K562 (cell line): ENCODE results near the gene COL8A2. TPM values are rescaled to one million over a fixed set of nuclear protein-coding genes. Genes with fewer than 3 reads are reported as not detected.
A peak's percentile ranks its signal among the peaks of the same experiment; 100 is the strongest.

Experiments
- HDGF ChIP-seq: fragments of 450-650 bp; IDR thresholded peaks from 2 replicates; pipeline ENCODE4 v1.6.1; 2016
- HES1 ChIP-seq: fragments of 450-650 bp; IDR thresholded peaks from 2 replicates; pipeline ENCODE4 v1.6.1; 2016; ENCODE audit warnings: low read depth, mild to moderate bottlenecking, moderate library complexity
- HMG20B ChIP-seq: fragments of 250-450 bp; sonication (Bioruptor Pico); IDR thresholded peaks from 2 replicates; pipeline ENCODE4 v1.5.0; 2021; ENCODE audit warnings: mild to moderate bottlenecking
- HNRNPUL1 ChIP-seq: fragments of 200-400 bp; formaldehyde crosslinking; IDR thresholded peaks from 2 replicates; pipeline ENCODE4 v1.6.1; 2017; ENCODE audit warnings: low read length
- NBN ChIP-seq: fragments of 450-650 bp; IDR thresholded peaks from 2 replicates; pipeline ENCODE4 v1.6.1; 2016; ENCODE audit warnings: low read depth, mild to moderate bottlenecking
- NKRF ChIP-seq: fragments of 450-650 bp; IDR thresholded peaks from 2 replicates; pipeline ENCODE4 v1.6.1; 2016; ENCODE audit warnings: borderline replicate concordance
- POLR2G ChIP-seq: fragments of 200-400 bp; formaldehyde crosslinking; IDR thresholded peaks from 2 replicates; pipeline ENCODE4 v1.6.1; 2017; ENCODE audit warnings: low read depth, mild to moderate bottlenecking, antibody characterized with exemption, low read length, moderate library complexity
- SFPQ ChIP-seq: fragments of 200-400 bp; formaldehyde crosslinking; IDR thresholded peaks from 2 replicates; pipeline ENCODE4 v1.6.1; 2017; ENCODE audit warnings: mild to moderate bottlenecking, low read depth, low read length, moderate library complexity
- TFAP4 ChIP-seq: sonication (generic); formaldehyde crosslinking; IDR thresholded peaks from 2 replicates; pipeline ENCODE4 v1.8.0; 2022; ENCODE audit warnings: missing genetic modification reagents, mild to moderate bottlenecking, moderate library complexity, borderline replicate concordance
- ZBTB40 ChIP-seq, 2 experiments: fragments of 450-650 bp in 1 of 2; sonication (generic) in 1 of 2; formaldehyde crosslinking in 1 of 2; IDR thresholded peaks; 2 replicates each; pipeline versions ENCODE4 v1.7.1 to v1.9.0; 2016 to 2022; ENCODE audit warnings: inconsistent platforms in 1 of 2, mild to moderate bottlenecking in 1 of 2, missing genetic modification reagents in 1 of 2
- ZNF79 ChIP-seq: fragments of 250-450 bp; sonication (Bioruptor Pico); IDR thresholded peaks from 2 replicates; pipeline ENCODE4 v1.4.0; 2020; ENCODE audit warnings: low read depth, mild to moderate bottlenecking, moderate library complexity
- polyA plus RNA-seq, 8 experiments: library from polyadenylated mRNA; depleted of rRNA in 4 of 8; stranded (reverse) in 5 of 8; unstranded in 3 of 8; fragments of >200 nt; fragmentation: Nextera tagmentation in 2 of 8; fragmentation: Illumina TruSeq in 1 of 8; extraction: Ambion mirVana in 2 of 8; extraction: Trizol in 1 of 8; gene quantifications; 2 replicates each; pipeline versions ENCODE4 v1.2.1 to v1.2.3, GENCODE V29; 2011 to 2014; ENCODE audit warnings: inconsistent platforms in 1 of 8, missing spikeins in 1 of 8
- total RNA-seq, 7 experiments: library from RNA; depleted of rRNA in 6 of 7; stranded (reverse); fragments of >200 nt in 6 of 7; fragmentation: Illumina TruSeq in 2 of 7; extraction: Trizol in 2 of 7; gene quantifications; 2 replicates each; pipeline versions ENCODE4 v1.2.1 to v1.2.3, GENCODE V29; 2011 to 2021; ENCODE audit warnings: low replicate concordance in 1 of 7

Gene COL8A2
- total and polyA plus RNA-seq, 9 of the 15 experiments (the other 6 are each of a cell fraction or from before 2014, with no cell fraction given): 0.03 to 0.14 (median 0.04) TPM; not detected in 5

- no peak for TF ChIP-seq ZBTB40 (IDR thresholded peaks at IDR 0.05)
- no peak for TF ChIP-seq ZBTB40 (CRISPR knock-in tag; IDR thresholded peaks at IDR 0.05)
- TF ChIP-seq HDGF: no peak
- no peak for TF ChIP-seq HES1
- TF ChIP-seq ZNF79 (CRISPR knock-in tag): no peak
- TF ChIP-seq HMG20B (CRISPR knock-in tag): no peak
- TF ChIP-seq TFAP4 (CRISPR knock-in tag): peak; percentile 90
- TF ChIP-seq HNRNPUL1: no peak
- TF ChIP-seq POLR2G: no peak
- TF ChIP-seq SFPQ: no peak
- no peak for TF ChIP-seq NKRF
- TF ChIP-seq NBN: no peak
These were observed 3.3 kb upstream of the COL8A2 start (continued) for GRCh38 chr1:36128126-36128904.
